ENCODE measurements around the gene CDK2. TPM values are rescaled to one million over a fixed set of nuclear protein-coding genes. Genes with fewer than 3 reads are reported as not detected.

The CDK2 gene
- total RNA-seq = 13.4 and 21.1 TPM in 2 replicates

DNA sequence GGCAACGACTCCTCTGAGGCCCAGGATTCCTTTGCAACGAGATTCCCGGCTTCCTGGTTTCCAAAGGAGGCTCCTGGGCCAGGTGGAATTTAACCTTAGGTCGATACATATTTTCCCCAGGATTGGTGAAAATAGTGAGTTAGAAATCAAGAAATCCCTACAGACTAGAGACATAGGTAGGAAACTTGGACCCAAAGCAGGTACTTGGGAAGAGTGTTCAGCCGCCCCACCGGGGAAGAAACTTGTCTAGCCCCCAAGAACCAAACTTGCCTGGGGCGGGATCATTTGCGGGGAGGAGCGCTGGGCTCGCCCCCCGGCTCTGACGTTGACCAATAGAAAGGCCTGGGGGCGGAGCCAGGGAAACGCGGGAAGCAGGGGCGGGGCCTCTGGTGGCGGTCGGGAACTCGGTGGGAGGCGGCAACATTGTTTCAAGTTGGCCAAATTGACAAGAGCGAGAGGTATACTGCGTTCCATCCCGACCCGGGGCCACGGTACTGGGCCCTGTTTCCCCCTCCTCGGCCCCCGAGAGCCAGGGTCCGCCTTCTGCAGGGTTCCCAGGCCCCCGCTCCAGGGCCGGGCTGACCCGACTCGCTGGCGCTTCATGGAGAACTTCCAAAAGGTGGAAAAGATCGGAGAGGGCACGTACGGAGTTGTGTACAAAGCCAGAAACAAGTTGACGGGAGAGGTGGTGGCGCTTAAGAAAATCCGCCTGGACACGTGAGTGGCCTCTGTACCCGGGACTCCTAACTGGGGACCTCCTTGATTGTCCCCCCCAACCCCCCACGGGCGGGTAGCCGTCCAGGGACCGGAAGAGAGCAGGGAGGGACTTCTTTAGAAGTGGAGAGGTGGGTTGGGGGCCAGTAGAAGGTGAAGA lies at the start of gene CDK2:
Gene CDK2 (plus strand): TSS at position 423 of the 874 bp plus-strand sequence. CDS start 179 bp downstream, at position 602.

GRCh38 chr12:55927588-55928502 lies 38.8 kb upstream of the CDK2 start, which contains the start of gene PYM1:
PYM1 (minus strand) TSS chr12:55927894; CDS start chr12:55927761, 133 bp downstream.

GRCh38 chr12:55930771-55931316 lies 35.8 kb upstream of the CDK2 start, which contains the start of gene DGKA:
DGKA (plus strand) TSS chr12:55931162; CDS start chr12:55936504, 5,342 bp downstream.

GRCh38 chr12:55965941-55966407 lies 656 bp upstream of the CDK2 start, which contains the start of gene PMEL:
PMEL (minus strand) TSS chr12:55966042; CDS start chr12:55966011, 31 bp downstream.

DNA sequence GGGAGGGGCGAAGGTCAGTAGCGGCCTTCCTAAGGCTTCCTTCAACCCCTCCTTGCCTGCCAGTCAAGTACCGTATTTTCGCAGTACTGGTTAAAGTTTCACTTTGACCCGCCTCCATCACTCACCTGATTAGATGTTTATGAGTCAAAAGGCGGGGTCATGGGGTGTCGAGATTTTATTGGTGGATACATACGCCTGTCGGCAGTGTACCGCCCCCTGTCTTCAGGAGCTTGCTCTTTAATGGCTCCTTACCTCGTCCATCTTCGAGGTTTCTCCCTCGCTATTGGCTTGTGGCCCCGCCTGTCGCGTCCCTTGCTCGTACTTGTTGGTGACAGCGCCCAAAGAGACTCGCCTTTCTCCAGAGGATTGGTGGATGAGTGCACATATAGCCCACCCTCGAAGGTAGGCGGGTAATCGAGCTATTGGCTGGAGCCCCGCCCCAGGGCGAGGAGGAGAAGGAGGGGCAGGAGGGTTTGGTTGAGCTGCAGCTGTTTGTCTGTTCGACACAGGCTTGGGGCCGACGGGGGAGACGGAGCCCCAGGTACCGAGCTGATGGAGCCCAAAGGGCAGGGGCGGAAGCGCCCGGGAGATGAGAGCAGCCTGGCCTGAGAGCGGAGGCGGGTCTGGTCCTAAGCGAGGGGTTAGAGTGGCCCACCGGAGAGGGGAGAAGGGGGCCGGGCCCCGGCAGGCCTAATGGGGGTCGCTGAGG lies 7.1 kb downstream of the CDK2 start, which contains the start of gene RAB5B:
Gene RAB5B (plus strand): TSS at position 480 of the 709 bp plus-strand sequence. CDS start 12,883 bp downstream, outside the sequence.

DNA sequence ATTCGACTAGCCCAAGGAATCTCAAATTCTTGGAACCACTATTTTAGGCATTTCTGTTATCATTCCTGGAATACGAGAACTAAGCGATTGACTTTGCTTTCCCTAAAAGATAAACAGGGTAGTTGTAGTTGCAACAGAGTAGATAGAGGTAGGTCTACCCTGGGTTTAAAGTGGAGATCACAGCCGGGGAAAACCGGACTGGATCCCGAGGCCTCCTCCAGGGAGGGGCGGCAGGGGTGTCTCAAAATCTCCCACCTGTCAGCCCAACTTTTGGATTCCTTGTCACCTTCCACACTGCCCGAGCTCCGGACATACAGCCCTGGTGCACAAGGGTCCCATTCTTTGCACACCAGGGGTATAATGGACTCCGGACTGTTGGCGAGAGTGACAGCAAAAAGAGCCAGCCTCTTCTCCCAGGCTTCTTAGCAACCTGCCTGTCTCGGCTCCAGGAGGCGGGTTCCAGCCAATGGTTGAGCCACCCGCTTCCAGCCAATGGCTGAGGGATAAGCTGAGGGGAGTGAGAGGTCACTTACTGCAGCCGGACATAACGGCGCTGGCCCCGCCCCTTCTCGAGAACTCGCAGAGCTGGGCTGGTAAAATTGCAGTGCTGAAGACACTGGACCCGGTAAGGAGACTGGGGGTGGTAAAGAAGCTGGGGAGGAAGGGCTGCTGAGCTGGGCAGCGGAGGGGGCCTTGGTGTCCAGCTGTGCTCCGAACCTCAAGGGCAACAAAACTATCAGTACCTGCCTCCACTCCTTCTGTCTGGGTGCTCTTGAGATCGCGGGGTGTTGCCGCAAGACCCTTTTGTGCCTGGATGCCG lies 30.3 kb downstream of the CDK2 start, which contains the start of gene SUOX:
Gene SUOX (plus strand): TSS at position 562 of the 820 bp plus-strand sequence. CDS start 4,946 bp downstream, outside the sequence.

GRCh38 chr12:56020423-56021184 lies 54.0 kb downstream of the CDK2 start, which contains the start of gene IKZF4:
IKZF4 (plus strand) TSS chr12:56021043; CDS start chr12:56021494, 451 bp downstream.

Other genes with a start within 250 kb of the CDK2 start
- gene RDH5, start 246.4 kb upstream of the CDK2 start, total RNA-seq = 36.7 and 58.9 TPM in 2 replicates
- 2,880 and 3,412 TPM in 2 replicates for gene CD63, start 237.8 kb upstream of the CDK2 start, total RNA-seq
- 10.2 and 18.4 TPM in 2 replicates for gene GDF11, start 223.7 kb upstream of the CDK2 start, total RNA-seq
- 63.2 and 108 TPM in 2 replicates for gene SARNP, start 149.1 kb upstream of the CDK2 start, total RNA-seq
- gene ORMDL2, start 148.8 kb upstream of the CDK2 start, total RNA-seq = 12.2 and 24.9 TPM in 2 replicates
- gene DNAJC14, start 137.2 kb upstream of the CDK2 start, total RNA-seq = 72.8 and 74.6 TPM in 2 replicates
- gene MMP19, start 123.9 kb upstream of the CDK2 start, total RNA-seq = 8.4 and 12.1 TPM in 2 replicates
- 34.2 and 36.5 TPM in 2 replicates for gene PYM1, start 38.9 kb upstream of the CDK2 start, total RNA-seq
- gene DGKA, start 35.7 kb upstream of the CDK2 start, total RNA-seq = 68.6 and 74.2 TPM in 2 replicates
- gene PMEL, start 788 bp upstream of the CDK2 start, total RNA-seq = 0.33 and 1.6 TPM in 2 replicates
- gene RAB5B, start 7.2 kb downstream of the CDK2 start, total RNA-seq = 65.5 and 66.2 TPM in 2 replicates
- gene SUOX, start 30.4 kb downstream of the CDK2 start, total RNA-seq = 17.5 and 19.0 TPM in 2 replicates
- 1.2 and 1.7 TPM in 2 replicates for gene IKZF4, start 54.2 kb downstream of the CDK2 start, total RNA-seq
- gene RPS26, start 75.1 kb downstream of the CDK2 start, total RNA-seq = 136 and 411 TPM in 2 replicates
- 0.33 and 2.3 TPM in 2 replicates for gene ERBB3, start 113.3 kb downstream of the CDK2 start, total RNA-seq
- 101 and 138 TPM in 2 replicates for gene PA2G4, start 137.7 kb downstream of the CDK2 start, total RNA-seq
- 1,465 and 2,446 TPM in 2 replicates for gene RPL41, start 149.8 kb downstream of the CDK2 start, total RNA-seq
- 4.4 and 5.6 TPM in 2 replicates for gene ZC3H10, start 151.4 kb downstream of the CDK2 start, total RNA-seq
- gene ESYT1, start 161.4 kb downstream of the CDK2 start, total RNA-seq = 396 and 399 TPM in 2 replicates
- gene MYL6B, start 185.8 kb downstream of the CDK2 start, total RNA-seq = 68.3 and 89.3 TPM in 2 replicates
- gene MYL6, start 191.5 kb downstream of the CDK2 start, total RNA-seq = 1,139 and 2,051 TPM in 2 replicates
- 42.6 and 58.9 TPM in 2 replicates for gene SMARCC2, start 222.7 kb downstream of the CDK2 start, total RNA-seq

All from smooth muscle cell of trachea (primary cell).